HUES48 (cell line): Measurements from ENCODE around the gene RFT1.

Experiments
- H3K27ac ChIP-seq: one replicate; pipeline ENCODE4 v1.7.0; 2013; ENCODE audit warnings: low read depth, low read length, inconsistent platforms
- H3K27me3 ChIP-seq: 2 replicates; pipeline ENCODE4 v1.6.1; 2013; ENCODE audit warnings: mild to moderate bottlenecking, low read length; ENCODE audit not compliant: control insufficient read depth, insufficient read depth
- H3K36me3 ChIP-seq: 2 replicates; pipeline ENCODE4 v1.6.1; 2013; ENCODE audit warnings: low read length; ENCODE audit not compliant: control insufficient read depth, insufficient read depth
- H3K4me1 ChIP-seq: 2 replicates; pipeline ENCODE4 v1.6.1; 2013; ENCODE audit warnings: mild to moderate bottlenecking, low read length; ENCODE audit not compliant: control insufficient read depth, insufficient read depth
- H3K4me3 ChIP-seq: 2 replicates; pipeline ENCODE4 v1.5.1; 2013; ENCODE audit warnings: mild to moderate bottlenecking, low read depth, low read length
- H3K9ac ChIP-seq: 2 replicates; pipeline ENCODE4 v1.6.1; 2013; ENCODE audit warnings: mild to moderate bottlenecking, low read depth, low read length, moderate library complexity
- H3K9me3 ChIP-seq: 2 replicates; pipeline ENCODE4 v1.6.1; 2013; ENCODE audit warnings: low read length; ENCODE audit not compliant: control insufficient read depth, insufficient read depth

RFT1 gene

DNA sequence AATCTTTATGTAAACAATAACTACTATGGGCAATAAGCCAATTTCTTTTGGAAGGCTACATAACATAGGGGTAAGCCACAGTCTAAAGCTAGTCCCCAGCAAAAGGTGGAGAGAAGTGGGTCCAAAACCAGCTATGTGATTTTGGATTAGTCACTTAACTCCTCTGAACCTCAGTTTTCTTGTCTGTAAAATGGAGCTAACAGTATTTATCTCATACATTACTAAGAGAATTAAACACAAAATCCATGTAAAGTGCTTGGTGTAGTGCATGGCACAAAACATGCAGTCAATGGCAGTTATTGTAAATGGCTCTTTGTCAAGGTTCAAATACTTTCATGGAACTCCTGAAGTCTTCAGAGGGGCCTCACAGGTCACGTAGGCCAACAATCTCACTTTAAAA is 13.3 kb downstream of the RFT1 start:
- Histone ChIP-seq H3K36me3 (peaks cover 66% of the 10 kb centered on the region), H3K9ac (no peak overlapping the region), H3K4me1 (no peaks in the 10 kb centered on the region), H3K4me3 (no peak overlapping the region), H3K27me3 (no peaks in the 10 kb centered on the region), H3K9me3 (no peaks in the 10 kb centered on the region), H3K27ac (no peak overlapping the region)

DNA sequence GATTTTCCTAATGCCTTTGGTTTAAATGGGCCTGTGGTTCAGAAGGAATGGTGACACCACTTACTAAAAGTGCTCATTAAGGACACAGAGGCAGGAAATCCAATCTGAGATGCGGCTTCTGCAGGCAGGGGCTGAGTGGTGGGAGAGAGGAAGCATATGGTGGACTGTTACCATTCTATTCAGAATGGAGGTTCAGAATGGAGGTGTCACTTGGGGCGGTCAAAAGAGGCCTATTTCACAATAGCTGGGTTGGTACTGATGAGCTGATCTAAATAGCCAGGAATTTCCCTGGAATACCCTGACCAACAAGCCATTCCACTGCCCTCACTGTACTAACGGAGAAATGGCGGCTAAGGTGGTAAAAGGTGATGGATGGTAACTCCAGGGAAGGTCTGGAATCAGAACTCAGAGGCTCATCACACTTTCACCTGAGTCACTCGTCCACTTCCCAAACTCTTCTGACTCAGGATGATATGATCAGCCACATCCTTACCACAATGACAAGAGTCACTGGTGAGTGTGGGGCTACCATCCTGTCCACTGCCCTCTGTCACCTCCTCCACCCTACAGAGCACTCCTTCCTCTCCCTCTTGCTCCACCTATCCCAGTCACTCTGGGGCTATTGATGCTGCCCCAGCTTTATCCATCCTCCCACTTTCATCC is 15.7 kb downstream of the RFT1 start:
- no peaks in the 10 kb centered on the region for H3K9me3 ChIP-seq
- peaks cover 52% of the 10 kb centered on the region for H3K36me3 ChIP-seq
- H3K9ac ChIP-seq: no peak overlapping the region
- no peak overlapping the region for H3K4me3 ChIP-seq
- no peaks in the 10 kb centered on the region for H3K4me1 ChIP-seq
- H3K27me3 ChIP-seq: no peaks in the 10 kb centered on the region
- H3K27ac ChIP-seq: no peak overlapping the region

DNA sequence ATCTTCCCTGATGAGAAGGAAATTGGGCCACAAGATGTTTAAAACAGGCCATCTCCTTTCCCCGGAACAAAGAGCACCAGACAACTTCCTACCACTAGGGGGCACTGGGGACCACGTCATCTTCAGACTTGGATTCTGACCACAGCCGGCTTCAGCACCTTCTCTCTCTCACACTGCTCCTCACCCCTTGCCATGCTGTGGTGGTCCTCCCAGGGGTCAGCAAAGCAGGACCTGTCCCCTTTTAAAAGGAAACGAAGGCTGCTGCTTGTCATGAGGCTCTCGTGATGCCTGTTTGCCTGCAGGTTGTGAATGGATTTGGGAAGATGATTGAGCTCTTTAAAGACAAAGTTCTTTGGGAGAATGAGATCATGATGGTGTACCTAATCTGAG is 16.2 kb downstream of the RFT1 start:
- peaks cover 51% of the 10 kb centered on the region for H3K36me3 ChIP-seq
- no peaks in the 10 kb centered on the region for H3K4me1 ChIP-seq
- H3K27ac ChIP-seq: no peak overlapping the region
- H3K4me3 ChIP-seq: no peak overlapping the region
- H3K27me3 ChIP-seq: no peaks in the 10 kb centered on the region
- no peak overlapping the region for H3K9ac ChIP-seq
- no peaks in the 10 kb centered on the region for H3K9me3 ChIP-seq

DNA sequence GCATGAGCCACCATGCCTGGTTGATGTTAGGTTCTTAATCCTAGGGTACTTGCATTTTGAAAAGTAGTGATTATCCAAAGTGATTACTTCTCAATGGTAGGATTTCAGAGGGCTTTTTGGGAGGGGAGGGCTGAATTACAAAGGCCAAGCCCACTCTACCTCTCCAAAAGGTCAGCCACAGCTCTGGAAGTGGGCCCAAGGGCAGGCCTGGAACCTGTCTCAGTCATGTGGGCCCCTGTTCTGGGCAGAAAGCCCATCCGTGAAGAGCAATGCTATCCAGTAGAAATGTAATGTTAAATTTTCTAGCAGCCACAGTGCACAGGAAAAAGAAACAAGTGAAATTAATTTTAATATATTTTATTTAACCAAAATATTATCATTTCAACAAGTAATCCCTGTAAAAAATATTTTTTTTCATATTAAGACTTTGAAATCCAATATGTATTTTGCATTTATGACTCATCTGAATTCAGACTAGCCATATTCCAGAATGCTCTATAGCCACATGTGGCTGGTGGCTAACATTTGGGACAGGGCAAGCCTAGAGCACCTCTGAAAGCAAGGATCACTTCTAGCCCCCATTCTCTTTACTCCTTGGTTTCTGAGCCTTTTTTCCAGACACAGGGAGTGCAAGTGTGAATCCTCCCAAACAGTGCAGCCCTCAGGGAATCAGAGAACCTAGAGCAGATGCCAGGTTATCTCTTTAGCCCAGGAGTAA is 16.8 kb downstream of the RFT1 start:
- H3K4me1 ChIP-seq: no peaks in the 10 kb centered on the region
- peaks cover 48% of the 10 kb centered on the region for H3K36me3 ChIP-seq
- no peaks in the 10 kb centered on the region for H3K9me3 ChIP-seq
- H3K4me3 ChIP-seq: no peak overlapping the region
- H3K9ac ChIP-seq: no peak overlapping the region
- H3K27ac ChIP-seq: no peak overlapping the region
- H3K27me3 ChIP-seq: no peaks in the 10 kb centered on the region

DNA sequence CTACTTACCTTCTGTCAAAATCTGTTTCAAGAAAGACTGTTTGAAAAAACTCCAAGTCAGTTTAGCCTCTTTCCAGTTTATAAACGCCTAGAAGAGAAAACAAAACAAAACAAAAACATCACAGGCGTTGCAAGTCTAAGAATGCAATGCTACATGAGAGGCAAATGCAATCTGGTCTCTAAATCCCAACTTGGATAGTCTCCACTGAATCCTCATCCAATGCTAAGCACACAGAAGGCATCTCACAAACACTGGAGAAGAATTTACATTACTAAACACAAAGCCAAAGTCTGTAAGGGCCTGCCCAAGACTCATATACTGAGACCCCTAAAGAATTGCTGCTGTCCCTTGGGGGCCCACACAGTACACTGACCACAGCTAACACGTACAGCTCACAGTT is 18.4 kb downstream of the RFT1 start:
- Histone ChIP-seq H3K9me3 (no peaks in the 10 kb centered on the region), H3K4me1 (no peaks in the 10 kb centered on the region), H3K4me3 (no peak overlapping the region), H3K36me3 (peaks cover 32% of the 10 kb centered on the region; the same call in 1 of the 2 replicates), H3K27ac (no peak overlapping the region), H3K9ac (no peak overlapping the region), H3K27me3 (no peaks in the 10 kb centered on the region)

DNA sequence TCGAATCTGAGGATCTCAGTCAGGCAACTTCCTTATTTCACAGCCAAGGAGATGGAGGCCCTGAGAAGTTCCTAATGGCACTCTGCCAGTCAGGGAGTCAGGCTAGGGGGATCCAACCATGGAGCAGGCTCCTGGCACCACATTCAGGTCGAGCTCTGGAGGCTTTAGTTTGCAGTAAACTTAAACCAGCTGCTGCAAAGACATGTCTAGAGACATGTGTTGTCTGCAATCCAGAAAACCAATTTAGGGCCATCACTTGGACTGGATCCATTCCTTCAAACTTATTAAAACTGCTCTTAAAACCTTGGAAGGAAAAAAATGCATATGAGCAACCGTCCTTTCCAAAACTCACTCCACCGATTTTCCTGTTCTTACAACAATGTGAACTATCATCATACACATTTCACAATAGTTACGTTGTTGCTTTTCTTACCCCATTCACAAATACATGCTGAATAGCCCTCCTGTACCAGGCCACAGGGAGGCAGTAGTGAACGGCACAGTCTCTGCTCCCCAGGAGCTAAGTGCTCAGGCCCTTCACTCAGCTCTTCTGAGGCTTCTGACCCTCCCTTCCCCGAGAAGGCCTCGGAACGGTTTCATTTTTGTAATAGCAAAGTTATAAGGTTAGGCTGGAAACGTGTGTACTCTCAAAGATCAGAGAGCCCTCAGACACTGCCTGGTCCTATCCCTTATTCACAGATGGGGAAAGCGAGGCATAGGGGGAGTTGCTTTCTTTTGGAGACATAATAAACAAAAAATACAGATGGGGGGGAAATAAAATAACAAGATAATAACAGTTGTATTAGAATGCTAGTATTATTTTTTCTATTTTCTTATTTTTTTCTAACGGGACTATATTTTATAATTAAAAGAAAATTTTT is 20.1 kb downstream of the RFT1 start:
- no peaks in the 10 kb centered on the region for H3K9me3 ChIP-seq
- H3K4me3 ChIP-seq: no peak overlapping the region
- H3K4me1 ChIP-seq: no peaks in the 10 kb centered on the region
- no peak overlapping the region for H3K27ac ChIP-seq
- H3K36me3 ChIP-seq: peaks cover 27% of the 10 kb centered on the region; the same call in 1 of the 2 replicates
- no peaks in the 10 kb centered on the region for H3K27me3 ChIP-seq
- no peak overlapping the region for H3K9ac ChIP-seq

DNA sequence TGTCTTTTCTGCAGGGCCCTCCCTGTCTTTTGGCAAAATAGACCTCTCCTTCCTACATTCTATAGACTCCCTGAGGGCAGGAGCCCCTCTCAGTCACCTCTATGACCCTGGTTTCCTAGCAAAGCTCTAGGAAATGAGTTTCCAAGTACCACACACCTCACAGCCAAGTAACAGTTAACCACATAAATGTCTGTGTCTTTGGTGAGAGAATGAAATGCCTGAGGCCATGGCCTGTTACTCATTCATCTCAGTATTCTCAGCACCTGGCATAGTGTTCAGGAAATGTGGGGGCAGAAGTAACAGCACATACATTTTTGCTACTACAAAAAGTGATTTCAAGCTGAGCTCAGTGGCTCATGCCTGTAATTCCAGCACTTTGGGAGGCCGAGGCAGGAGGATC is 21.0 kb downstream of the RFT1 start:
- Histone ChIP-seq H3K9ac (no peak overlapping the region), H3K4me3 (no peak overlapping the region), H3K36me3 (peaks cover 29% of the 10 kb centered on the region), H3K27ac (no peak overlapping the region), H3K27me3 (no peaks in the 10 kb centered on the region), H3K9me3 (no peaks in the 10 kb centered on the region), H3K4me1 (no peaks in the 10 kb centered on the region)

DNA sequence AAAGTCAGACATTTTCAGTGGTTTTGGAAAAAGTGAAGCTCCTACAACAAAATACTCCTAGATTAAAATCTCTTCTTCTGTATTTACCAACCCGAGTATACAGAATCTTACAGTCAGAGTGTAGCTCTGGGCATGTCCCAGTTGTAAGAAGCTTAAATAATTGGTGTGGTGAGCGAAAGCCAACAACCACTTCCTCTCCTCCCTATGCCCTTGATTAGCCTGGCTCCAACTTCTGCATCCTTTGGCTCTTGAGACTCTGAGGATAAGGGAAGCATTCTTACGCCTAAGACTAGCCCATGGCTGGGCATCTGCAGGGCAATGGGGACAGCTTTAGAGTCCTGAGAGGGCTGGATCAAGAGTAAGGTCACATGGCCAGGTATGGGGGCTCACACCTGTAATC is 25.5 kb downstream of the RFT1 start:
- Histone ChIP-seq H3K36me3 (peaks cover 47% of the 10 kb centered on the region), H3K27ac (no peak overlapping the region), H3K9me3 (no peaks in the 10 kb centered on the region), H3K27me3 (no peaks in the 10 kb centered on the region), H3K4me1 (no peaks in the 10 kb centered on the region), H3K9ac (no peak overlapping the region), H3K4me3 (no peak overlapping the region)

DNA sequence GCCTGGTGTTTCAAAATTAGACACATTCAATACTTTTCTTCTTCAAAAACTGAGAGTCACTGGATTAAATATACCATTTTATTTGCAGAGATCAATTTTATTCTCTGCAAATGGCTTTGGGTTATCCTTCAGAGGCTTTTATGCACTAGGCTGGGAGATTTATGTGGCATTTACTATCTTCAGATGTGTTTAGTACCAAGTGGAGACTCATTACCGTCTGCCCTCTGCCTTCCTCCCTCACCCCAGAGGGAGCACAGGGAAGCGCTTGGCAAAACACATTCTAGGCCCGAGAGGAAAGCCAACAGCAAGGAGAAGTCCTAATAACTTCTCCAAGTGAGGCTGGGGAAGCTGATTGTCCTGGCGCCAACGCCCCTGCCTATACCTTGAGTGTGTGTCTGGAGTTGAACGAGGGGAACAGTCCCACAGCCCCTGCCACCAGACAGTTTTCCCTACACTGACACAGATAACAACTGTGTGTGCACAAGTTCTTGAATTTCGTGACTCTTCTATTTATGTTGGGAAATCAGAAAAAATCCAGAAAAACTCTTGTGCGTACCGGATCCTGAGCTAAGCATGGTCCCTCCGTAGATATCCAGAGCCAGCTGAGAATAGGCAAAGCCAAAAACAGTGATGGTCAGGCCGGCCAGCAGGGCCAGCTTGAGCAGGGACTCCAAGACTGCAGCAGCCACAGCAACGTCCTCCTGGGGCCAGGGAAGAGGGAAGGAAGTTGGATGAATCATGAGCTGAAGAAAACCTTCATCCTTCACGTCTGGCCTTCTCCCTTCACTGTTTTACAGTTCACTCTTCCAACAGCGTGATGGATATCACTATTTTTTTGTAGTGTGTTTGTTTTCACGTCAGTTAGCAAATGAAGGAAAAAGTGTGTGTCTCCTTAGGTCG is 26.6 kb downstream of the RFT1 start:
- Histone ChIP-seq H3K4me1 (no peaks in the 10 kb centered on the region), H3K4me3 (no peak overlapping the region), H3K9me3 (no peaks in the 10 kb centered on the region), H3K9ac (no peak overlapping the region), H3K27ac (no peak overlapping the region), H3K27me3 (no peaks in the 10 kb centered on the region), H3K36me3 (peaks cover 51% of the 10 kb centered on the region)

DNA sequence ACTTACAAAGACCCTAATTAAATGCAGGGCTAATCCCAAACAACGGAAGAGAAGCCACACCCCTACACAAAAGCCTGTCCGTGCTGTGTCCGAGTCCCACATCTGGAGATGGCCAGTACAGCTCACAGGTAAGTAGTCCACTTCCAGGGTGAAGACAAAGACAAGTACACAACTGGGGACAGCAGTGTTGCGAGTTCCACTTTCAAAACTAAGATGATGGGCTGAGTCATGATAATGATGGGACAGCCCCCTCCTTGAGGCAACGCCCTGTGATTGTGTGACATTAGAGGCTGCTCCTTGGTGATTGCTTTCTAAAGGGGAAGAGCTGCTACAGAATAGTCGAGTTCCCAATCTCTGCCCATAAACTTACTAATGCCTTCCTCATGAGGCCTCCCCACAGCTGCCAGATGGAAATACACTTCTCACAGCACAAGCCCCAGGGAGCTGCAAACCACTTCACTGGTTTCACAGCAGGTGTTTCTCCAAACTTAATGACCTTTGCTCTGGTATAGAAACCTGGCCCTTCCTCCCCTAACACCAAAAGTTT is 27.6 kb downstream of the RFT1 start:
- Histone ChIP-seq H3K36me3 (peaks cover 55% of the 10 kb centered on the region), H3K9ac (no peak overlapping the region), H3K4me3 (no peak overlapping the region), H3K9me3 (no peaks in the 10 kb centered on the region), H3K27ac (no peak overlapping the region), H3K4me1 (no peaks in the 10 kb centered on the region), H3K27me3 (no peaks in the 10 kb centered on the region)
